SK-N-SH (cell line): ENCODE data around the gene IQCE. TPM values are rescaled to one million over a fixed set of nuclear protein-coding genes. Genes with fewer than 3 reads are reported as not detected.

Experiments used
- CTCF ChIA-PET: fragments of 300-600, 350-600 bp; formaldehyde crosslinking; extraction: SDS; loops from one replicate; lab custom pipeline; 2021; lab: Yijun Ruan, JAX
- POLR2A ChIA-PET: fragments of 350-600 bp; sonication (Branson Sonifier 250); formaldehyde crosslinking; extraction: SDS; loops from one replicate; lab custom pipeline; 2020; ENCODE audit warnings: antibody characterized with exemption, inconsistent platforms; lab: Yijun Ruan, JAX
- DNase-seq: peaks from one replicate; pipeline ENCODE4 v3.0.0; 2012
- H2AFZ ChIP-seq: fragments of 200-600 bp; sonication (generic); 2 replicates; pipeline ENCODE4 v1.8.1; 2016; ENCODE audit warnings: antibody characterized with exemption, mild to moderate bottlenecking, low read depth
- H3F3A ChIP-seq: fragments of 200-600 bp; sonication (generic); replicated peaks from 2 replicates; pipeline ENCODE3; 2016; ENCODE audit warnings: antibody characterized with exemption, mild to moderate bottlenecking; ENCODE audit not compliant: insufficient read depth
- H3K27ac ChIP-seq, 2 experiments: fragments of 200-500 bp in 1 of 2; fragments of 200-600 bp in 1 of 2; sonication (Bioruptor generic) in 1 of 2; sonication (generic), shearing (Covaris generic) in 1 of 2; 2 replicates each; pipeline versions ENCODE4 v1.5.1 to v1.6.1; 2014 to 2016; ENCODE audit warnings: low read depth in 2 of 2, inconsistent platforms in 1 of 2, low read length in 1 of 2, mild to moderate bottlenecking in 1 of 2, mixed read lengths in 1 of 2
- H3K27me3 ChIP-seq: fragments of 200-600 bp; sonication (generic), shearing (Covaris generic); 2 replicates; pipeline ENCODE4 v1.6.1; 2016; ENCODE audit warnings: mixed run types; ENCODE audit not compliant: insufficient read depth
- H3K36me3 ChIP-seq, 2 experiments: fragments of 200-500 bp in 1 of 2; fragments of 200-600 bp in 1 of 2; sonication (Bioruptor generic) in 1 of 2; sonication (generic) in 1 of 2; replicated peaks in 1 of 2; 2 replicates each; pipeline versions ENCODE3 to v1.5.1; 2014 to 2016; ENCODE audit warnings: low read length in 1 of 2, mild to moderate bottlenecking in 1 of 2; ENCODE audit not compliant: insufficient read depth in 2 of 2, control insufficient read depth in 1 of 2
- H3K4me1 ChIP-seq, 2 experiments: fragments of 200-500 bp in 1 of 2; fragments of 200-600 bp in 1 of 2; sonication (Bioruptor generic) in 1 of 2; sonication (generic), shearing (Covaris generic) in 1 of 2; 2 replicates each; pipeline versions ENCODE4 v1.5.1 to v1.6.1; 2014 to 2016; ENCODE audit warnings: low read depth in 1 of 2, low read length in 1 of 2, mixed run types in 1 of 2; ENCODE audit not compliant: insufficient read depth in 2 of 2, control insufficient read depth in 1 of 2
- H3K4me2 ChIP-seq: fragments of 200-600 bp; sonication (generic), shearing (Covaris generic); 2 replicates; pipeline ENCODE4 v1.6.1; 2017; ENCODE audit warnings: mixed run types
- H3K4me3 ChIP-seq, 2 experiments: fragments of 200-500 bp in 1 of 2; fragments of 200-600 bp in 1 of 2; sonication (Bioruptor generic) in 1 of 2; sonication (generic), shearing (Covaris generic) in 1 of 2; 2 replicates each; pipeline versions ENCODE4 v1.5.1 to v1.8.1; 2014 to 2016; ENCODE audit warnings: low read depth in 2 of 2, inconsistent platforms in 1 of 2, low read length in 1 of 2, mild to moderate bottlenecking in 1 of 2, mixed read lengths in 1 of 2, moderate library complexity in 1 of 2
- H3K79me2 ChIP-seq: fragments of 200-600 bp; sonication (generic); 2 replicates; pipeline ENCODE4 v1.8.1; 2017; ENCODE audit warnings: mild to moderate bottlenecking; ENCODE audit not compliant: insufficient read depth
- H3K9ac ChIP-seq: fragments of 200-600 bp; sonication (generic); 2 replicates; pipeline ENCODE4 v1.6.1; 2017; ENCODE audit warnings: mixed run types
- H3K9me2 ChIP-seq: fragments of 200-600 bp; sonication (generic); 2 replicates; pipeline ENCODE4 v1.6.1; 2017; ENCODE audit warnings: mixed run types
- H3K9me3 ChIP-seq: fragments of 200-600 bp; sonication (generic); 2 replicates; pipeline ENCODE4 v1.6.1; 2017; ENCODE audit warnings: mixed run types, mild to moderate bottlenecking, moderate library complexity
- H4K20me1 ChIP-seq: fragments of 200-600 bp; sonication (generic); 2 replicates; pipeline ENCODE4 v1.6.1; 2017; ENCODE audit warnings: mild to moderate bottlenecking, mixed run types; ENCODE audit not compliant: insufficient read depth
- CTCF ChIP-seq: fragments of 200-600 bp; sonication (generic); IDR thresholded peaks from 2 replicates; pipeline ENCODE4 v1.6.1; 2017; ENCODE audit warnings: antibody characterized with exemption, mild to moderate bottlenecking, moderate library complexity
- ELF1 ChIP-seq: IDR thresholded peaks from 2 replicates; pipeline ENCODE4 v1.4.0; 2012
- EP300 ChIP-seq, 2 experiments: IDR thresholded peaks; 2 replicates each; pipeline versions ENCODE4 v1.4.0 to v1.6.1; 2012; ENCODE audit warnings: borderline replicate concordance in 1 of 2, low read depth in 1 of 2, low read length in 1 of 2
- FOXJ3 ChIP-seq: sonication (generic); formaldehyde crosslinking; IDR thresholded peaks from 2 replicates; pipeline ENCODE4 v1.5.1; 2020; ENCODE audit warnings: mild to moderate bottlenecking, missing genetic modification reagents
- FOXM1 ChIP-seq: IDR thresholded peaks from 2 replicates; pipeline ENCODE4 v1.4.0; 2012; ENCODE audit warnings: low read depth, mild to moderate bottlenecking
- MAX ChIP-seq: IDR thresholded peaks from 2 replicates; pipeline ENCODE4 v1.4.0; 2012; ENCODE audit warnings: low read depth
- NRF1 ChIP-seq: IDR thresholded peaks from 2 replicates; pipeline ENCODE4 v1.6.1; 2012; ENCODE audit warnings: low read depth, mild to moderate bottlenecking, low read length
- RCOR1 ChIP-seq: fragments of 150-350 bp; IDR thresholded peaks from 2 replicates; pipeline ENCODE4 v1.6.1; 2017; ENCODE audit warnings: antibody characterized with exemption, low read length
- REST ChIP-seq: IDR thresholded peaks from 2 replicates; pipeline ENCODE4 v1.6.1; 2012; ENCODE audit warnings: mild to moderate bottlenecking, low read depth, low read length, moderate library complexity
- RFX5 ChIP-seq: IDR thresholded peaks from 2 replicates; pipeline ENCODE4 v1.6.1; 2012; ENCODE audit warnings: mild to moderate bottlenecking, improper control_type of control experiment, low read length
- SMC3 ChIP-seq: IDR thresholded peaks from 2 replicates; pipeline ENCODE4 v1.6.1; 2012; ENCODE audit warnings: low read depth, low read length, improper control_type of control experiment
- TCF12 ChIP-seq: IDR thresholded peaks from 2 replicates; pipeline ENCODE4 v1.4.0; 2012
- TEAD4 ChIP-seq: IDR thresholded peaks from 2 replicates; pipeline ENCODE4 v1.4.0; 2012; ENCODE audit warnings: mild to moderate bottlenecking, borderline replicate concordance; ENCODE audit not compliant: insufficient read depth
- USF1 ChIP-seq: IDR thresholded peaks from 2 replicates; pipeline ENCODE4 v1.4.0; 2012; ENCODE audit warnings: low read depth, borderline replicate concordance
- USF2 ChIP-seq: fragments of 150-350 bp; IDR thresholded peaks from 2 replicates; pipeline ENCODE4 v1.6.1; 2017; ENCODE audit warnings: antibody characterized with exemption, low read length, low read depth, borderline replicate concordance
- WGBS: methylation state at CpG from one replicate; pipeline ENCODE4 v1.1.6; 2017; ENCODE audit warnings: low lambda C conversion rate; 5-methylcytosine and 5-hydroxymethylcytosine counted together
- polyA plus RNA-seq, 3 experiments: library from polyadenylated mRNA; depleted of rRNA; stranded (reverse); fragments of >200 nt; gene quantifications; 2 replicates each; pipeline ENCODE4 v1.2.3, GENCODE V29; 2012

Gene IQCE
- polyA plus RNA-seq, 1 of the 3 experiments (the other 2 are of a cell fraction) = 14.4 TPM

- TF ChIP-seq REST = no peak
- TF ChIP-seq TEAD4 = no peak
- no peak for TF ChIP-seq RFX5
- TF ChIP-seq RCOR1 = no peak
- no peak for TF ChIP-seq FOXM1
- no peak for TF ChIP-seq MAX
- TF ChIP-seq FOXJ3 (CRISPR knock-in tag) = no peak
- no peak for TF ChIP-seq NRF1
- no peak for TF ChIP-seq EP300 (IDR thresholded peaks at IDR 0.05; ENCODE audit: borderline replicate concordance in 1 of 2, low read depth in 1 of 2, low read length in 1 of 2)
- TF ChIP-seq ELF1 = no peak
- TF ChIP-seq USF2 = no peak
- TF ChIP-seq TCF12 = no peak
Observed at GRCh38 chr7:2601907-2602306, 43.1 kb downstream of the IQCE start (continued).

GRCh38 chr7:2602406-2603043 lies 43.7 kb downstream of the IQCE start:
- WGBS = 90% methylated on average over 18 of the region's 19 CpGs
- no peaks in the 10 kb centered on the region for H3F3A ChIP-seq
- no peaks in the 10 kb centered on the region for H3K9me3 ChIP-seq
- H2AFZ ChIP-seq = no peak overlapping the region
- no peaks in the 10 kb centered on the region; a peak in 1 of 4 replicates for H3K4me1 ChIP-seq
- H3K9ac ChIP-seq = no peak overlapping the region
- H3K79me2 ChIP-seq = no peaks in the 10 kb centered on the region
- POLR2A ChIA-PET = interaction anchor here (0.9 kb wide), 1 partner anchor 9 kb away, joined by 3 read pairs; no protein-coding TSS in a partner anchor
- no peak overlapping the region for H3K27ac ChIP-seq
- H3K9me2 ChIP-seq = no peaks in the 10 kb centered on the region
- no peaks in the 10 kb centered on the region for H4K20me1 ChIP-seq
- CTCF ChIA-PET = interaction anchor here (0.7 to 2.0 kb wide), 4 partner anchors 11 to 151 kb away, joined by 3 to 16 read pairs (median 3); no protein-coding TSS in a partner anchor
- TF ChIP-seq SMC3 (no peak), CTCF (no peak), USF2 (no peak), USF1 (no peak)
- no peaks in the 10 kb centered on the region for H3K27me3 ChIP-seq
- H3K36me3 ChIP-seq = peaks cover 17 to 34% of the 10 kb centered on the region in 2 experiments
- H3K4me3 ChIP-seq = no peak overlapping the region
- DNase-seq = peak; percentile 45
- no peak overlapping the region for H3K4me2 ChIP-seq
